SKM-1 (cell line): Measurements from ENCODE around the gene TMEM94.
"Not testable (repeated sequence)": the region's sequence is repeated elsewhere in the genome, so short reads cannot be mapped to it uniquely, and the experiment has no call there.

Experiments used
- DNase-seq: peaks from one replicate; lab custom pipeline; 2025; ENCODE audit not compliant: unreplicated experiment; lab: John Stamatoyannopoulos, UW

TMEM94 gene

GRCh38 chr17:75445296-75445695 lies 11.1 kb upstream of the TMEM94 start:
- no peak for DNase-seq

- not testable (repeated sequence) for DNase-seq
Observed at GRCh38 chr17:75445896-75446295, 10.5 kb upstream of the TMEM94 start.

- no peak for DNase-seq
Observed at GRCh38 chr17:75447951-75448856, 8.2 kb upstream of the TMEM94 start.

GRCh38 chr17:75450270-75450669 lies 6.2 kb upstream of the TMEM94 start:
- DNase-seq, result no peak

- no peak for DNase-seq
Observed at GRCh38 chr17:75454193-75454592, 2.2 kb upstream of the TMEM94 start.

- DNase-seq, result not testable (repeated sequence)
Observed at GRCh38 chr17:75454672-75455071, 1.8 kb upstream of the TMEM94 start.

GRCh38 chr17:75456039-75456416 lies 407 bp upstream of the TMEM94 start:
- no peak for DNase-seq

- DNase-seq, result no peak
Observed at GRCh38 chr17:75457047-75457654, 716 bp downstream of the TMEM94 start.

- no peak for DNase-seq
Observed at GRCh38 chr17:75459246-75459589, 2.8 kb downstream of the TMEM94 start.

GRCh38 chr17:75459590-75460267 lies 3.3 kb downstream of the TMEM94 start:
- DNase-seq, result peak; percentile 37

GRCh38 chr17:75460295-75460694 lies 3.9 kb downstream of the TMEM94 start:
- no peak for DNase-seq

- DNase-seq, result no peak
Observed at GRCh38 chr17:75463603-75464002, 7.2 kb downstream of the TMEM94 start.

- no peak for DNase-seq
Observed at GRCh38 chr17:75465039-75465438, 8.6 kb downstream of the TMEM94 start.

- DNase-seq, result no peak
Observed at GRCh38 chr17:75468291-75468754, 11.9 kb downstream of the TMEM94 start.

GRCh38 chr17:75468779-75469373 lies 12.4 kb downstream of the TMEM94 start:
- no peak for DNase-seq

- no peak for DNase-seq
Observed at GRCh38 chr17:75471207-75471606, 14.8 kb downstream of the TMEM94 start.

GRCh38 chr17:75472119-75472518 lies 15.7 kb downstream of the TMEM94 start:
- no peak for DNase-seq

GRCh38 chr17:75473246-75473645 lies 16.8 kb downstream of the TMEM94 start:
- no peak for DNase-seq

- no peak for DNase-seq
Observed at GRCh38 chr17:75474736-75475135, 18.3 kb downstream of the TMEM94 start.

GRCh38 chr17:75475144-75475835 lies 18.9 kb downstream of the TMEM94 start:
- DNase-seq, result no peak

- DNase-seq, result no peak
Observed at GRCh38 chr17:75475851-75476250, 19.4 kb downstream of the TMEM94 start.
